ENCODE data around the gene UNC45A. TPM values are rescaled to one million over a fixed set of nuclear protein-coding genes. Genes with fewer than 3 reads are reported as not detected.

The UNC45A gene
- total RNA-seq, 1 donor from 2014 or later: 60.9 TPM

DNA sequence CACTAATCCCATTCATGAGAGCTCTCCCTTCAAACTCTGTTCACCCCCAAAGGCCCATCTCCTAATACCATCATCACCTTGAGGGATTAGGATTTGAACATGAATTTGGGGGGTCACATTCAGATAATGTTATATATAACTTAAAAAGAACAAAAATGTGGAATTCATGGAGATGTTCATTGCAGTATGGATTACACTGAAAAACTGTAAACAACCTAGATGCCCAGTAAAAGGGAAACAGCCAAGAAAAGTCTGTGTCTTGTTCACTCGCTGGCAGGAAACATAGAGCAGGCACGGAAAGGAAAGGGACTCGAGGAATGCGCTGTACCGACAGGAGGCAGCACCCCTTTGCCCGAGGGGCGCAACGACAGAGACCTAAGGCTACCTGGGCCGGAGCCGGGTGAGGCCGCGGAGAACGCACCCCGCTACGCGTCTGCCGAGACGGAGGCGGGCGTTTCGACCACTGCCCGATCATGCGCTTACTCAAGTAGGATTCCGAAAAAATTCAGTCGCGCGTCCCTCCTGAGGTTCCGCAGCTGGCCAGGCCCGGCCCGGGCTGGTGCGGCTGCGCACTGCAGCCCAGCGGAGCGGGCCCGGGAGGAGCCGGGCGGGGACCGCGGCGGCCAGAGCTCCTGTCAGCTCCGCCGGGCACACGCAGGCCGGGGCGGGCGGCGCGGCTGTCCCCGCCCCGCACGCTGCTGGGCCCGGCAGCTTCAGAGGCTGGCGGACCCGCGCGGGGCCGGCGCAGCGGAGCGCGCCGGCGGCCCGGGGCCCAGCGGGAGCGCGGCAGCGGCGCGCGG, 32.8 kb upstream of the UNC45A start:
- ATAC-seq (peak; percentile 91), DNase-seq (peak; percentile 89)
- Histone ChIP-seq H3K36me3 (peaks cover 27% of the 10 kb centered on the region), H3K4me3 (peak overlapping the region; percentile 75), H3K4me1 (peaks cover 14% of the 10 kb centered on the region), H3K9me3 (no peaks in the 10 kb centered on the region), H3K27ac (peak overlapping the region; percentile 91), H3K27me3 (no peaks in the 10 kb centered on the region)
- intact Hi-C loops (cut with DNase I): no loop called here
- TF ChIP-seq, protein P1, sequence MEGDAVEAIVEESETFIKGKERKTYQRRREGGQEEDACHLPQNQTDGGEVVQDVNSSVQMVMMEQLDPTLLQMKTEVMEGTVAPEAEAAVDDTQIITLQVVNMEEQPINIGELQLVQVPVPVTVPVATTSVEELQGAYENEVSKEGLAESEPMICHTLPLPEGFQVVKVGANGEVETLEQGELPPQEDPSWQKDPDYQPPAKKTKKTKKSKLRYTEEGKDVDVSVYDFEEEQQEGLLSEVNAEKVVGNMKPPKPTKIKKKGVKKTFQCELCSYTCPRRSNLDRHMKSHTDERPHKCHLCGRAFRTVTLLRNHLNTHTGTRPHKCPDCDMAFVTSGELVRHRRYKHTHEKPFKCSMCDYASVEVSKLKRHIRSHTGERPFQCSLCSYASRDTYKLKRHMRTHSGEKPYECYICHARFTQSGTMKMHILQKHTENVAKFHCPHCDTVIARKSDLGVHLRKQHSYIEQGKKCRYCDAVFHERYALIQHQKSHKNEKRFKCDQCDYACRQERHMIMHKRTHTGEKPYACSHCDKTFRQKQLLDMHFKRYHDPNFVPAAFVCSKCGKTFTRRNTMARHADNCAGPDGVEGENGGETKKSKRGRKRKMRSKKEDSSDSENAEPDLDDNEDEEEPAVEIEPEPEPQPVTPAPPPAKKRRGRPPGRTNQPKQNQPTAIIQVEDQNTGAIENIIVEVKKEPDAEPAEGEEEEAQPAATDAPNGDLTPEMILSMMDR (IDR thresholded peaks at IDR 0.05): peak; percentile 76

DNA sequence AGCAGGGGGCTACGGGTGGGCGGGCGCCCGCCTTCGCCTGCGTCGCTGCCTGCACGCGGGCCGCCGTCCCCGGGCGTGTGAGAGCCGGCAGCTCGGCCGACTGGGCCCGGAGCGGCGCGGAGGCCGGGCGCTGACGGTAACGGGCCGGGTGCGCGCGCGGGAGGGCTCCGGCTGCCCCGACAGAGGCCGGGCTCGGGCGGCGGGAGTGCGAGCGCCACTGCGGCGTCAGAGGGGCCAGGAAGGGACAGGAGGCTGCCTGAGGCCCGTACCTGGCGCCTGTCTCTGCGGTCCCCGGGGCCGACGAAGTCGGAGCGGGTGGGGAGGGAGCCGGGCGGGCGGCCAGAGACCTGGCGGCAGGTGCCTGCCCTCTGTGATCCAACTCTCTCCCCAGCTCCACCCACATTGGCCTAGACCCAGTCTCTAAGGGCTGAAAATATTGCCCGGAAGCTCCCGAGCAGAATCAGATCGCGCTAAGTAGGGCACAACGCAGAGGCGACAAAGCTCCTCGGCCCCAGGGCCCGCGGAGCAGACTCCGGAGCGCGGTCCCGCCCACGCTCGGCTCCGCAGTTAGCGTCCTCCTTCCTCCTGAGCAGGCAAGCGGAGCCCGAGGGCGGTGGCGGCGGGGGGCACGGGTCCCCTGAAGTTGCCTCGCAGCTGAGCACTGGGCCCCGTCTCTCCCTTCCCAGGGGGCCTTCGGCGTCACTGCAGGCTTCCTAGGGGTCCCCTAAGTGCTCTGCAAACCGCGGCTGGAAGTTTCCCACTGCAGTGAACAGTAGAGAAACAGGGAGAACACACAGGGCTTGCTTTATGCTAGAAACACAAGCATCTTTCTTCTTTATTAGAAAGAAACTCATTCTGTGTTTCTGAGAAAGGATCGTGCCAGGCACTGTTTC, 32.0 kb upstream of the UNC45A start, which contains the start of gene MAN2A2:
TSS of gene MAN2A2 (plus strand) at position 463 of the 893 bp plus-strand sequence. CDS start 906 bp downstream, outside the sequence.
- H3K36me3 ChIP-seq: peaks cover 35% of the 10 kb centered on the region
- TF ChIP-seq, protein P1 (IDR thresholded peaks at IDR 0.05): no peak
- intact Hi-C loops (cut with DNase I): no loop called here

DNA sequence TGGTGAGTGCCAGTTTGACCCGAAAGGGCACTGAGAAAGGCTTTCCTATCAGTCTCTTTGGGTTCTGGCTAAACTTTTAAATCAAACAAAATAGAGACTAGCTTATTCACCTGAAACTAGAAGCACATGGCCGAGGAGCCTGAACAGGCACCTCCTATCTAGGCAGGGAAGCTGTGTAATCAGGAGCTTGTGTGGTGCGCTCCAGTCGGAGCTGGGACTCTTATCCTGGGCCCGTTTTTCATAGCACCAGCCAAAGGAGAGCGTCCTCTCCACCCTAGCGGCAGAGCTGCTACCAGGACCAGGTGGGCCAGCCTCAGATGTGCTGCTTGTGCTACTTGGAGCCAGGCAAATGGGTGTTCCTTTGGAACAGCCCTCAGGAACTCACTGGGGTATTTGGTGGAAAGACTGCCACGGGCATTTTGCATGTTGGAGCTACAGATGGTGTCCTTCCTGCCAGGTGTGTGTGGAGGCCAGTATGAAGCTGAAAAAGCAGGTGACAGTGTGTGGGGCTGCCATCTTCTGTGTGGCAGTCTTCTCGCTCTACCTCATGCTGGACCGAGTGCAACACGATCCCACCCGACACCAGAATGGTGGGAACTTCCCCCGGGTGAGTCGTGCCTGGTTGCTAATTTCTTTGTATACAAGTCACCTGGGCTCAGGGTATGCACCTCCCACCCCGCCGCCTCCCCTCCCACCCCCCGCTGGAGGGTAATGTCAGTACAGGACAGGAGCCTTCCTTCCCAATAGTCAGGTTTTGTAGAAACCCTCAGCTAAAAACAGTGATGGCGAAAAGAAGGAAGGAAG, 31.1 kb upstream of the UNC45A start:
- DNase-seq (no peak), ATAC-seq (peak; percentile 2)
- H3K36me3 ChIP-seq: peaks cover 44% of the 10 kb centered on the region
- no peaks in the 10 kb centered on the region for H3K9me3 ChIP-seq
- H3K27me3 ChIP-seq: no peaks in the 10 kb centered on the region
- TF ChIP-seq, protein P1 (IDR thresholded peaks at IDR 0.05): no peak
- peaks cover 14% of the 10 kb centered on the region for H3K4me1 ChIP-seq
- H3K27ac ChIP-seq: peak overlapping the region; percentile 86
- intact Hi-C loops (cut with DNase I): no loop called here
- peak overlapping the region; percentile 72 for H3K4me3 ChIP-seq

More for the DNA sequence above, 32.0 kb upstream of the UNC45A start, which contains the start of gene MAN2A2:
- peak; percentile 79 for ATAC-seq
- H3K9me3 ChIP-seq: no peaks in the 10 kb centered on the region
- H3K27me3 ChIP-seq: no peaks in the 10 kb centered on the region
- H3K4me3 ChIP-seq: peak within 1 kb of the TSS; percentile 75
- peak within 1 kb of the TSS; percentile 91 for H3K27ac ChIP-seq
- peak; percentile 91 for DNase-seq
- peaks cover 14% of the 10 kb centered on the region for H3K4me1 ChIP-seq

DNA sequence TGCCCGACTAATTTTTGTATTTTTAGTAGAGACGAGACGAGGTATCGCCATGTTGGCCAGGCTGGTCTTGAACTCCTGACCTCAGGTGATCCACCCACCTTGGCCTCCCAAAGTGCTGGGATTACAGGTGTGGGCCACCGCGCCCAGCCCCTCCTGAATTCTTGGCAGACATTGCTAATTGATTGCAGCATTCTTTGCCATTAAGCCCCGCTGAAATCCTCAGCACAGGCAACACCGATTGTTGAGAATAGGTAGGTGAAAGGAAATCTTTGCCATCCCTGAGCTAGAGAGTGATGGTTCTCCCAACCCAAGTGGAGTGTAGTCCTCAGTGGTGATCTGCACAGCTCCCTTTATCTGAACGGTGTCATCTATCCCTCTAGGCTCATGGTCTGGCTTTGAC, 30.3 kb upstream of the UNC45A start:
- Histone ChIP-seq H3K9me3 (no peaks in the 10 kb centered on the region), H3K4me1 (peaks cover 14% of the 10 kb centered on the region), H3K36me3 (peaks cover 52% of the 10 kb centered on the region), H3K27me3 (no peaks in the 10 kb centered on the region), H3K27ac (no peak overlapping the region), H3K4me3 (no peak overlapping the region)
- no peak for DNase-seq
- intact Hi-C loops (cut with DNase I): no loop called here
- TF ChIP-seq, protein P1 (IDR thresholded peaks at IDR 0.05): no peak
- no peak for ATAC-seq

Measured in upper lobe of right lung (tissue), 1 donor.